Measurements from ENCODE around the gene ELK1.

GRCh38 chrX:47637546-47638195 lies 12.7 kb downstream of the ELK1 start:
- TF ChIP-seq CTCF (IDR thresholded peaks at IDR 0.05) (no peak), EP300 (IDR thresholded peaks at IDR 0.05) (no peak)
